GM15510 (cell line): ENCODE measurements around the gene LCE4A.

Experiments used
- POLR2A ChIP-seq: IDR thresholded peaks from 3 replicates; pipeline ENCODE4 v1.6.1; 2011; ENCODE audit warnings: borderline replicate concordance; ENCODE audit not compliant: insufficient read length; ENCODE audit errors: extremely low read depth

LCE4A gene

GRCh38 chr1:152741656-152742055 lies 33.7 kb downstream of the LCE4A start:
- no peak for TF ChIP-seq POLR2A

GRCh38 chr1:152743371-152744145 lies 35.6 kb downstream of the LCE4A start:
- no peak for TF ChIP-seq POLR2A

GRCh38 chr1:152745289-152745704 lies 37.3 kb downstream of the LCE4A start:
- TF ChIP-seq POLR2A: no peak

- no peak for TF ChIP-seq POLR2A
Observed at GRCh38 chr1:152745765-152746444, 37.9 kb downstream of the LCE4A start.

- no peak for TF ChIP-seq POLR2A
Observed at GRCh38 chr1:152747831-152748230, 39.9 kb downstream of the LCE4A start.

- no peak for TF ChIP-seq POLR2A
Observed at GRCh38 chr1:152752225-152752624, 44.3 kb downstream of the LCE4A start.

GRCh38 chr1:152753586-152753985 lies 45.6 kb downstream of the LCE4A start:
- TF ChIP-seq POLR2A: no peak

GRCh38 chr1:152756872-152757271 lies 48.9 kb downstream of the LCE4A start:
- no peak for TF ChIP-seq POLR2A

GRCh38 chr1:152757747-152758146 lies 49.8 kb downstream of the LCE4A start, which contains the start of gene KPRP:
KPRP (plus strand) TSS chr1:152758025; CDS start chr1:152759589, 1,564 bp downstream.
- TF ChIP-seq POLR2A: no peak

- no peak for TF ChIP-seq POLR2A
Observed at GRCh38 chr1:152758636-152759035, 50.7 kb downstream of the LCE4A start.
